ENCODE measurements around the gene PAPPA.

PAPPA gene, protein sequence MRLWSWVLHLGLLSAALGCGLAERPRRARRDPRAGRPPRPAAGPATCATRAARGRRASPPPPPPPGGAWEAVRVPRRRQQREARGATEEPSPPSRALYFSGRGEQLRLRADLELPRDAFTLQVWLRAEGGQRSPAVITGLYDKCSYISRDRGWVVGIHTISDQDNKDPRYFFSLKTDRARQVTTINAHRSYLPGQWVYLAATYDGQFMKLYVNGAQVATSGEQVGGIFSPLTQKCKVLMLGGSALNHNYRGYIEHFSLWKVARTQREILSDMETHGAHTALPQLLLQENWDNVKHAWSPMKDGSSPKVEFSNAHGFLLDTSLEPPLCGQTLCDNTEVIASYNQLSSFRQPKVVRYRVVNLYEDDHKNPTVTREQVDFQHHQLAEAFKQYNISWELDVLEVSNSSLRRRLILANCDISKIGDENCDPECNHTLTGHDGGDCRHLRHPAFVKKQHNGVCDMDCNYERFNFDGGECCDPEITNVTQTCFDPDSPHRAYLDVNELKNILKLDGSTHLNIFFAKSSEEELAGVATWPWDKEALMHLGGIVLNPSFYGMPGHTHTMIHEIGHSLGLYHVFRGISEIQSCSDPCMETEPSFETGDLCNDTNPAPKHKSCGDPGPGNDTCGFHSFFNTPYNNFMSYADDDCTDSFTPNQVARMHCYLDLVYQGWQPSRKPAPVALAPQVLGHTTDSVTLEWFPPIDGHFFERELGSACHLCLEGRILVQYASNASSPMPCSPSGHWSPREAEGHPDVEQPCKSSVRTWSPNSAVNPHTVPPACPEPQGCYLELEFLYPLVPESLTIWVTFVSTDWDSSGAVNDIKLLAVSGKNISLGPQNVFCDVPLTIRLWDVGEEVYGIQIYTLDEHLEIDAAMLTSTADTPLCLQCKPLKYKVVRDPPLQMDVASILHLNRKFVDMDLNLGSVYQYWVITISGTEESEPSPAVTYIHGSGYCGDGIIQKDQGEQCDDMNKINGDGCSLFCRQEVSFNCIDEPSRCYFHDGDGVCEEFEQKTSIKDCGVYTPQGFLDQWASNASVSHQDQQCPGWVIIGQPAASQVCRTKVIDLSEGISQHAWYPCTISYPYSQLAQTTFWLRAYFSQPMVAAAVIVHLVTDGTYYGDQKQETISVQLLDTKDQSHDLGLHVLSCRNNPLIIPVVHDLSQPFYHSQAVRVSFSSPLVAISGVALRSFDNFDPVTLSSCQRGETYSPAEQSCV (N-terminal part only)

GRCh38 chr9:116153765-116154333, at the start of gene PAPPA:
Gene PAPPA, plus strand, starts transcription at chr9:116153791. Its CDS starts 382 bp downstream, at chr9:116154173.
- DNase-seq (ENCODE audit: low spot score): no peak

- DNase-seq (ENCODE audit: low spot score): no peak
Observed at GRCh38 chr9:116103976-116104820, 49.4 kb upstream of the PAPPA start.

- no peak for DNase-seq (ENCODE audit: low spot score)
Observed at GRCh38 chr9:116112236-116112635, 41.4 kb upstream of the PAPPA start.

DNA sequence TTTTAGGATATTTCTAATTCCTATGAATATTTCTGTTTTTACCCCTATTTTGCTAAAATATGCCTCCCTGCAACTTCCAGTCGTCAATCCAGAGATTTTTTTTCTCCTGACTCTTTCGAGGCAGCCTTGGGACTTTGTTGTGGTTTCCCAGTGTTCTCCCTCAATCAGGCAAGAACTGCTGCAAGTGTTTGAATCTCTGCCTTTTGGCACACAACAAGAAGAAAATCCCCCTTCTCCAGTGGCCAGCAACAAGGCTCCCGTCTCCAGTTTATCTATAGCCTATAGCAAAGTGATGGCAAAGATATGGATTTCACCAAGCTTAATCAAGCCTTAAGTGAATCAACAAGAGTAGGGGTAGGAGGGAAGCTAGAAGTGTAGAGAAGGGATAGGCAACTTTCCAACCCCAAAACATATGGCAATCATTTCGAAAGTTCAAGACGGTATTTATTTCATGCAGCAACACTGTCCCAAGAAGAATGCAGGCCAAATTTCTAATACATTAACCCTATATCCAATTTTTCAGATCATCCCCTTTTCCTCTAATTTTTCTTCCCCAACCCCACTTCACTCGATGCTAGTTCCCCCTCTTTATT, 37.7 kb upstream of the PAPPA start:
- no peak for DNase-seq (ENCODE audit: low spot score)

GRCh38 chr9:116116393-116116792, 37.2 kb upstream of the PAPPA start:
- no peak for DNase-seq (ENCODE audit: low spot score)

GRCh38 chr9:116123171-116123570, 30.4 kb upstream of the PAPPA start:
- DNase-seq (ENCODE audit: low spot score): no peak

DNA sequence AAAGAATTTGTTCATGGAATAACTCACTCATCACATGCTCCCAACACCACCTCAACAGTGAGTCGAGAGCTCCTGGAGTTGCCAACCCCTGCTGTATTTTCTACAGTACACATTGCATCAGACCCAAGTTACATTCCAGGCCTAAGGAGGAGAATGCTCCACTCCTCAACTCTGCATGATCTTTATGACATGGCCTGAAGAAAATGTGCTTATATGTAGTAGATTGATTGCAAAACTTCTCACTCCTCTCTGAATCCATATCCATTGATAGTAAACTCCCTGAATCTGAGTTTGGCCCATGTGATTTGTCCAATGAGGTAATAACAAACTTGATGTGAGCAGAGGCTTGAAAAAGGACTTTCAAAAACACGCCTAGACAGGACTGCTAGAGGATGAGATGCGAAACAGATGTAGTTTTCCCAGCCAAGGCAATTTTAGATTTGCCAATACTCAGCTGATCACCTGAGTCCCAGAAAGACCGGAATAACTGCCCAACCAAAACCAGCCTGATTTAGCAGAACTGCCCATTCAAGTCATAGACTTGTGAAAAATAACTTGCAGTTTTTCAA, 29.0 kb upstream of the PAPPA start:
- no peak for DNase-seq (ENCODE audit: low spot score)

- no peak for DNase-seq (ENCODE audit: low spot score)
Observed at GRCh38 chr9:116133163-116133562, 20.4 kb upstream of the PAPPA start.

- no peak for DNase-seq (ENCODE audit: low spot score)
Observed at GRCh38 chr9:116134975-116135374, 18.6 kb upstream of the PAPPA start.

DNA sequence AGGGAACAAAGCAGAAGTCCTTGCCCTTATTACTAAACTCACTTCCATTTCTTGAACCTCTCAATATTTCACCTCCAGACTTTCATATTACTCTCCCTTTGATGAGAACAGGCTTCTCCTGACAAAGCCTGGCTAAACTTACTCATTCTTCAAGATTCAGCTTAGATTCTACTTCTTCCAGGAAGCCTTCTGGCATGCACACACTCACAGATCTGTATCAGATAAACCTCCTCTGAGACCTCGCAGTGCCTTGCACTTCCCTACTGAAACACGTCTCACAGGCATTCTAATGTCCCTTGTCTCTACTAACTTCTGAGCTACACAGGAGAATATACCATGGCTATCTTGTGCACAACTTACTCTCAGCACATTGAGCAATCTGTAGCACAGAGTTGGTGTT, 16.6 kb upstream of the PAPPA start:
- DNase-seq (ENCODE audit: low spot score): no peak

GRCh38 chr9:116137581-116137980, 16.0 kb upstream of the PAPPA start:
- no peak for DNase-seq (ENCODE audit: low spot score)

GRCh38 chr9:116141864-116142561, 11.6 kb upstream of the PAPPA start:
- DNase-seq (ENCODE audit: low spot score): no peak

GRCh38 chr9:116142706-116143492, 10.7 kb upstream of the PAPPA start:
- no peak for DNase-seq (ENCODE audit: low spot score)

- no peak for DNase-seq (ENCODE audit: low spot score)
Observed at GRCh38 chr9:116144038-116144437, 9.6 kb upstream of the PAPPA start.

- DNase-seq (ENCODE audit: low spot score): no peak
Observed at GRCh38 chr9:116144555-116144954, 9.0 kb upstream of the PAPPA start.

- DNase-seq (ENCODE audit: low spot score): no peak
Observed at GRCh38 chr9:116145036-116145435, 8.6 kb upstream of the PAPPA start.

- DNase-seq (ENCODE audit: low spot score): no peak
Observed at GRCh38 chr9:116147821-116148220, 5.8 kb upstream of the PAPPA start.

DNA sequence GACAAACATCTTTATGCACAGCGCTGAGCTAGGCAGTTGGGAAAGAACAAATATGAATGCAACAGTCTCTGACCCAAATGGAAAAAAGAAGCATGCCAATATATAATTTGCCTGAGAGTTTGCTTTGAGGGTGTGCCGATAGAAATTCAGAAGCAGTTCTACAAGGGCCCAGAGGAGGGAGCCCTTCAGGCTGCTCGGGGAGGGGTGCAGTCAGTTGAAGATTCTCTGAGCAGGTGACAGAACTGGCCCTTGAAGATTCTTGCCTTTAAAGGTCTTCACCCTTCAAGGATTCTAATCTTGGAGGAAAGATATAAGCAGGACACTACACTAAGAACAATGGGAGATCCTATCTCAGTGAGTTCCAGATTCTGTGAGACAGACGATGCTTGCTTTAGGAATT, 3.7 kb upstream of the PAPPA start:
- no peak for DNase-seq (ENCODE audit: low spot score)

DNA sequence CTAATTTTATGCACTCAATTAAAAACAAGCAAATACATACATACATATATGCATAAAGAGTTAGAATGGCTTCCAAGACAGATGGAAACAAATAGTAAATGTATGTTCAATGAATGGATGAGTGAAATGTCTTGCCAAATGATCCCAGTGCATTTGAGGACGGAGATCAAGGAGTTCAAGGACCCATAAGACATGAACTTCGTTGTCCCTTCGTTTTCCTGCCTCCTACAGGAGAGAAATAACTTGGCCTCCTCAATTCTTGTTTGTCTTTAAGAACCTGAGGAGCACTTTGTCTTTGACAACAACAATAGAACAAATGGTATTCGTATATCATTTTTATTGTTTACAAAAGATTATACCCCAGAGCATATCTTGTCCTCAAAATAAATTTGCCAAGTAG, 2.4 kb upstream of the PAPPA start:
- no peak for DNase-seq (ENCODE audit: low spot score)

Measured in Ammon's horn (tissue), 1 donor.